HepG2 (cell line): ENCODE results near the gene NCOA1.

Experiments
- FOSL1 ChIP-seq: sonication (generic); formaldehyde crosslinking; IDR thresholded peaks from 2 replicates; pipeline ENCODE4 v1.9.0; 2021; ENCODE audit warnings: missing genetic modification reagents, borderline replicate concordance
- GPN1 ChIP-seq: sonication (generic); formaldehyde crosslinking; IDR thresholded peaks from 2 replicates; pipeline ENCODE4 v1.5.1; 2020; ENCODE audit warnings: missing genetic modification reagents, borderline replicate concordance
- MYC ChIP-seq: sonication (generic); formaldehyde crosslinking; IDR thresholded peaks from 2 replicates; pipeline ENCODE4 v1.9.0; 2021; ENCODE audit warnings: missing genetic modification reagents, borderline replicate concordance
- NCOR1 ChIP-seq: fragments of 200-600 bp; sonication (generic); IDR thresholded peaks from 2 replicates; pipeline ENCODE4 v1.7.0; 2017; ENCODE audit warnings: antibody characterized with exemption, low read length, borderline replicate concordance
- REXO4 ChIP-seq: sonication (generic); formaldehyde crosslinking; IDR thresholded peaks from 2 replicates; pipeline ENCODE4 v1.8.0; 2022; ENCODE audit warnings: missing genetic modification reagents, mild to moderate bottlenecking, borderline replicate concordance
- SIN3A ChIP-seq: IDR thresholded peaks from 2 replicates; pipeline ENCODE4 v1.6.1; 2011; ENCODE audit warnings: low read depth, mild to moderate bottlenecking, control low read depth, low read length, borderline replicate concordance
- ZFY ChIP-seq: sonication (generic); formaldehyde crosslinking; IDR thresholded peaks from 2 replicates; pipeline ENCODE4 v1.4.0; 2020; ENCODE audit warnings: missing genetic modification reagents
- ZNF670 ChIP-seq: sonication (generic); formaldehyde crosslinking; IDR thresholded peaks from 2 replicates; pipeline ENCODE4 v1.8.0; 2022; ENCODE audit warnings: mild to moderate bottlenecking, missing genetic modification reagents, borderline replicate concordance
- ZNF709 ChIP-seq: sonication (generic); formaldehyde crosslinking; IDR thresholded peaks from 2 replicates; pipeline ENCODE4 v1.5.0; 2020; ENCODE audit warnings: mild to moderate bottlenecking, missing genetic modification reagents
- TF ChIP-seq, protein P1 (sequence below): sonication (generic); formaldehyde crosslinking; IDR thresholded peaks from 2 replicates; pipeline ENCODE4 v1.4.0; 2020; ENCODE audit warnings: missing genetic modification reagents
- TF ChIP-seq, protein P2 (sequence below): sonication (generic); formaldehyde crosslinking; IDR thresholded peaks from 2 replicates; pipeline ENCODE4 v1.9.0; 2022; ENCODE audit warnings: missing genetic modification reagents, mild to moderate bottlenecking, borderline replicate concordance

DNA sequence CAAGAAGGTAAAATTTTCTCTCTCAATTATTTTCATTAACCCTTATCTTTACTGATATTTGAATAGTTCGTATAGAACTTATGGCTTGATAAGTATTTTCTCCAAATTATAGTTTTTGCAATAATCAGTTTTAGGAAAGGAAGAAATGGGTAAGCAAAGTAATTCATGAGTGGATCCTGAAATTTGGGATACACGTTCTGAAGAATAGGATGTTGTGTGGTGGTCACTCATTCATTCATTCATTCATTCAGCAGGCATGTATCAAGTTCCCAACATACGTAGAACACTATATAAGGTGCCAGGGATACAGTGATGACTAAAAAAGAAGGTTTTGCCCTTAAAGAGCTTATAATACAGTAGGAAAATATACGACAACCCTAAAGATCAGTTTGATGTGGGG is 206.7 kb downstream of the NCOA1 start:
- TF ChIP-seq SIN3A (no peak), NCOR1 (no peak), GPN1 (CRISPR knock-in tag) (no peak), MYC (no peak), ZFY (CRISPR knock-in tag) (no peak), ZNF709 (CRISPR knock-in tag) (no peak), FOSL1 (CRISPR knock-in tag) (no peak), ZNF670 (no peak), REXO4 (CRISPR knock-in tag) (no peak)
- TF ChIP-seq, protein P1, sequence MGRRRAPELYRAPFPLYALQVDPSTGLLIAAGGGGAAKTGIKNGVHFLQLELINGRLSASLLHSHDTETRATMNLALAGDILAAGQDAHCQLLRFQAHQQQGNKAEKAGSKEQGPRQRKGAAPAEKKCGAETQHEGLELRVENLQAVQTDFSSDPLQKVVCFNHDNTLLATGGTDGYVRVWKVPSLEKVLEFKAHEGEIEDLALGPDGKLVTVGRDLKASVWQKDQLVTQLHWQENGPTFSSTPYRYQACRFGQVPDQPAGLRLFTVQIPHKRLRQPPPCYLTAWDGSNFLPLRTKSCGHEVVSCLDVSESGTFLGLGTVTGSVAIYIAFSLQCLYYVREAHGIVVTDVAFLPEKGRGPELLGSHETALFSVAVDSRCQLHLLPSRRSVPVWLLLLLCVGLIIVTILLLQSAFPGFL: no peak
- TF ChIP-seq, protein P2, sequence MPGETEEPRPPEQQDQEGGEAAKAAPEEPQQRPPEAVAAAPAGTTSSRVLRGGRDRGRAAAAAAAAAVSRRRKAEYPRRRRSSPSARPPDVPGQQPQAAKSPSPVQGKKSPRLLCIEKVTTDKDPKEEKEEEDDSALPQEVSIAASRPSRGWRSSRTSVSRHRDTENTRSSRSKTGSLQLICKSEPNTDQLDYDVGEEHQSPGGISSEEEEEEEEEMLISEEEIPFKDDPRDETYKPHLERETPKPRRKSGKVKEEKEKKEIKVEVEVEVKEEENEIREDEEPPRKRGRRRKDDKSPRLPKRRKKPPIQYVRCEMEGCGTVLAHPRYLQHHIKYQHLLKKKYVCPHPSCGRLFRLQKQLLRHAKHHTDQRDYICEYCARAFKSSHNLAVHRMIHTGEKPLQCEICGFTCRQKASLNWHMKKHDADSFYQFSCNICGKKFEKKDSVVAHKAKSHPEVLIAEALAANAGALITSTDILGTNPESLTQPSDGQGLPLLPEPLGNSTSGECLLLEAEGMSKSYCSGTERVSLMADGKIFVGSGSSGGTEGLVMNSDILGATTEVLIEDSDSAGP (CRISPR knock-in tag): no peak
